Stimulated activated CD8-positive, alpha-beta memory T cell treated with anti-CD3 and anti-CD28 coated beads, Interleukin-2, amount 100 ng/mL, for 48 hours (primary cell): ENCODE results near the gene AKAP6.

Experiments
- DNase-seq, 2 donors: peaks; one replicate each; pipeline ENCODE4 v3.0.0-alpha.2; 2020; ENCODE audit warnings: low read depth in 2 of 2

The AKAP6 gene

GRCh38 chr14:32478050-32478449 lies 149.0 kb downstream of the AKAP6 start:
- no peak for DNase-seq

GRCh38 chr14:32480337-32480736 lies 151.2 kb downstream of the AKAP6 start:
- DNase-seq: no peak

DNA sequence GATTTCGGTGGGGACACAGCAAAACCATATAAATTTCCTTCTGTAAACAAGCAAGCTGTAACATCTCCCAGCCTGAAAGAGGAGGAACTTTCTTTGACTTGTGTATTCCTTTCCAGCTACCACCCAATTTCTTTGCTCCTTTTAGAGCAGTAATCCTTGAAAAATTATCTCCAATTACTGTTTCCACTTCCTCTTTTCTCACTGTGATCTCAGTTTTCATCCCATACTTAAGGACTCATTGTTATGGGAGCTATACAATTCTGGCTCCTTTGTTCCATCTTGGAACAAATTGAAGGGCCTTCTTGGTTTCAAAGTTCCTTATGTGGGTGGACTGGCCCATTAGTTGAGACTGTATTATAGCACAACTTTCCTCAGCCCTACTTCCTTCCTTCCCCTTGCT lies 152.6 kb downstream of the AKAP6 start:
- no peak for DNase-seq

DNA sequence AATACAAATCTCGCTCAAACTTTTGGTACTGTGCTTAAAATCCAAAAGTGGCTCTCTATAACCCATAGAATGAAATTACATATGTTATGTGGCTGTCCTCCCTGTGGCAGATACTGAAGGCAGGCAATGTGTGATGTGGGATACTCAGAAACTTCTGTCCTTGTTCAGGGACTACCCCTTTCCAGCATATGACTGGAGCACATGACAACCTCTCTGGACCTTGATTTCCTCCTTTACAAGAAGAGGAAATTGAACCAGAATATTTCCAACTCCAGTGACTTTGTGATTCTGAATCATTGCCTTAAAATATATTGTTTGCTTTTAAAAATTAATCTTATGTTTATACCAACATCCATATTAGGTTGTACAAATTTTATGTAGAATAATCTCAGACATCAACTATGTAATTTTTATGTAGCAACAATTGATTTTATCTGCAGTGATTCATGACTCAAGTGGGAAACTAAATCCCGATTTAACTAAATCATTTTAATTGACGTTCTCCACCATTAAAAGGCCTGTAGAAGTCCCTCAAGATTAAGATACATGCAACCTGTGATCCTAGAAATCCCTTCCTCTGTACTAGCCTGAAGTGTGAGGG lies 162.4 kb downstream of the AKAP6 start:
- DNase-seq: no peak

DNA sequence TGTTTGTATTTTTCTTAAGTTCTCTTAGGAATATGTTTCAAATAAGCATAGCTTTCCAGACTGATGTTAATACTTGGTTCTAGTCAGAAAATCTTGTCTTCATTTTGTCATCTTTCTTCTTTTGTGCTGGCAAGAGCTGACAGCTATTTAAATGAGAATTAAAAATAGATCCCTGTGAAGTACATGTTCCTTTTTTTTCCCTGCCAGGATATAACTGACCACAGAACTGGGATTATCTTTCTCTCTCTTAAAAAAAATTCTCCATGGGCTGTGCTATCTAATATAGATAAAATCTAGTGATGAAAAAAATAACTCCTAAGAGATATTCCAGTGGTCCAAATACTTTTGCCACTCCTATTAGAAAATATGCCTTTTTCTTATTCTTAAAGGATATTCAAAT lies 163.4 kb downstream of the AKAP6 start:
- DNase-seq: no peak

DNA sequence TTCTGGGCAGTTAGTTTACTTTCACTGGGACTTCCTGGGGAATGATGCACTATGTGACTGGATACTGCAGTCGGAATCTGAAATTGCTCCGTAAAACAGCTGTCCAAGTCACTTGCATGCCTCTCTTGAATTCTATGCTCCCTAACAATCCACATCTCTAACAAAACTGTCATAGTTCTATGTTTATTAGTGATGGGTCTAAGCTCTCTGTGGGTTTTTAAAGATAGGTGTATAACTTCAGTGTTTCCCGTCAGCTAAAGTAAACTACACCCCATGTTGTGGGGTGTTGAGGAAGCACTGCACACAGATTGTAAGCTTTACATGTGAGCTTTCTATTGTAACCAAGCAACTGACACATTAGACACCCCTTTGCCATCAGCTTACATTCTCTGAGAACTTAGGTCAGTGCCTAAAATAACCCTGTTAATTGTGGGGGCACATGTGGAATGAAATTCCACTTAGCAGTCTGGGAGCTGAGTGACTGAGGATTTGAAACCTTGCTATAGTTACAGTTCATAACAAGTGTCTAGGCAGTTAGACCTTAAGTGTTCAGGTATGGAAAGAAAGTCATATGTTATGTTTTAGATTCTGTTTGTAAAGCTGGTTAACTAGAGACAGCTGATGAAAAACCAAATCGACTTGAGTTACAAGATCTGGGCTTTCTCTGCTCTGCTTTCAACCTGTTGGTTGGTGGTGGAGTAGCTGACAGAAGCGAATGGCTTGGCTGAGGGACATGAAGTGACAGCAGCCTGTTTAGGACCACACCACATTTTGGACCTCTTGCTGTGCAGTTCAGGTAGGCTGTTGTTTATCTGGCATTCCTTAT lies 165.7 kb downstream of the AKAP6 start:
- DNase-seq: no peak

DNA sequence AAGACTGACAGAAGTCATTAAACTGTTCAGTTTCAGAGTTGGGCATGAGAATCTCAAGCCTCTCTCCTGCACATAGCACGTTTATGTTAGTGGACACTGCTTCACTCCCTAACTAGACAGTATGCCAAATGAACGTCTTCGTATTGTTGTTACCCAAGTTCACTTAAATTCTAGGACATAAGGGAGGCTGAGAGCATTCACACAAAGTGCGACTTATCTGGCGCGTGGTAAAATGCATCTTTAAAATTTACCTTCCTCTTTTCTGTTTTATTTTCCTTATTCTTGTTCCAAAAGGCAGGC lies 166.3 kb downstream of the AKAP6 start:
- no peak for DNase-seq

DNA sequence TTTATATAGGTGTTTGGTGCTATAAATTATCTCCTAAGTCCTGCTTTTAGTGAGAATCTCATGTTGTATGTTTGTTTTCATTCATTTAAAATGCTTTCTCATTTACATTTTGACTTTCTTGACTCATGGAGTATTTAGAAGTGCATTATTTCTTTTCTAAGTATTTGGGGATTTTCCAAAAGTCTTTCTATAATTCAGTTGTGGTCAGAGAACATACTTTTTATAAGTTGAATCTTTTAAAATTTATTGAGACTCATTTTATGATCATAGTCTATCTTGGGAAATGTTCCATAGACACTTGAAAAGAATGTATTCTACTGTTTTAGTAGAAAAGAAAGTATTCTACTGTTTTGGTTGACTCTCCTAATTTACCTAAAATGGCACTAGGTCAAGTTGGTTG lies 168.2 kb downstream of the AKAP6 start:
- DNase-seq: no peak

- DNase-seq: no peak
These were observed 178.2 kb downstream of the AKAP6 start for GRCh38 chr14:32507029-32507984.

DNA sequence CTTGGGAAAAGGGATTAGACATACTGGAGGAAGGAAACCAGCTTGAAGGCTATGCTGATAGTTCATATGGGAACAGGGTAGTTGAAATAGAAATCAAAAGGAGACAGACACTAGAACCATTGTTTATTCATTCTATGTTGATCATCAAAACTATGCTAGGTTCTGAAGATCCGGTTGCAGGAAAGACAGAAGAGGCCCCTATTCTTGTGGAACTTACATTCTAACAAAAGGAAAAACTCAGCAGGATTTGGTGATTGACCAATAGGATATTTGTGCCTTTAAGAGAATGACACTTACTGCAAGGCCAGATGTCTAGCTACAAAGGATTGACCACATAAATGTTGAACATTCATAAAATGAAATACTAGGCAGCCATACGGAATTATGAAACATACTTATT lies 179.2 kb downstream of the AKAP6 start:
- no peak for DNase-seq

DNA sequence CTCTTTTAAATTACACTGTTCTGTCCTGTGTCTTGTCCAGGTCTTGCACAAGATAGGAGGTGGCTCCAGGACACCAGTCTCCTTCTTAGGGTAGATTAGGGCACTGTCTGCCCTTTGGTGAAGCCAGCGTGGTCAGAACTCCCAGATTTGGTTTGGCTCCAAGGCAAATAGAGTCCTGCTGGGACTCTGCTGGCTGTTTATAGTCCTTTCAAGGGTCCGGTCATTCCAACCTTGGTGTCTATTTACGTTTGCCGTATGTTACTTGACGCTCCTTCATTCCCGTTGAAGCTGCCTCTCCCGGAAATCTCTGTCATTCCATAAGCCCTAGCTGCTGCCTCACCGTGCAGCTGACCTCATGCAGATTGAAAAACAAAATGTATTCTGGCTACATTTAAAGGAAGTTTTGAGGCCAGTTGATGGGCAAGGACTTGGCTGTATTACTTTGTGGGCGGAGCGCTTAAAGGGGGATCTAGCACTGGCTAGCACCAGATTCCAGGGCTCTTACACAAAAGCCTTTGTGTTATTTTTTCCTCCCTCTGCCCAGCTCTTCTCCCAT lies 180.6 kb downstream of the AKAP6 start:
- no peak for DNase-seq

- DNase-seq: no peak
These were observed 181.7 kb downstream of the AKAP6 start for GRCh38 chr14:32510815-32511214.

DNA sequence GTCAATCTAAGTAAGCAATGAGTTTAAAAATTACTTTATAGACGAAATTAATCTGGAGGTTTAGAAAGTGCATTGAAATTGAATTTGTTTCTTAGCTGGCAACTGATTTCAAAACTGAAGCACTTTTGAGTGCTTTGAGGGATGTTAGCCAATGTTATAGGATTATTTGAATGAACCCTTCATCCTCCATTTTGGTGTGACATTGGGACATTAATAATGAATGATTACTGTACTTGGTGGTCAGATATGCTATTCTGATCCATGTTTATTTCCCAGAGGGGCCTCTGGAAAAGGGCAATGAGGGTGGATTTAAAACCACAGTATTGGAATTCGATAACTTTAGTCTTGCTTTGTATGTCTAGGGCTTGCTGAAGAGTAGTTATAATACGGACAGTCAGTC lies 183.2 kb downstream of the AKAP6 start:
- DNase-seq: no peak

GRCh38 chr14:32512813-32513212 lies 183.7 kb downstream of the AKAP6 start:
- no peak for DNase-seq

DNA sequence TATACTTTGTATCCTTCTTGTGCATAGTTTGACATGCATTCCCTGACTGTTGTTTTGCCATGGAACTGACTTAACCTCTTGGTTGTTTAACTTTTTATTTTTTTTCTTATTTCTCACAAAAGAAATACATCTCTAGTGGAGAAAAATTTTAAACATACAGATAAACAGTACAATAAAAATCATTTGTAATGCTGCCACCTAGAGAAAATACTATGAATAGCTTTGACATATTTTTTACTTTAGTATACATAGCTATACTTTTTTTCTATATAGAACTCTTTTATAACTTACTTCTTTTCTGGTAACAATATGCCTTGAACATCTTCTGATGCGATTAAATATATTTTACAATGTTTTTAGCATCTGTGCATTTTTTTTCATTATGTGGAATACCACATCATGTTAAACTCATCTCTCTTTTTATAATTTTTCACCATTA lies 184.5 kb downstream of the AKAP6 start:
- DNase-seq: no peak

DNA sequence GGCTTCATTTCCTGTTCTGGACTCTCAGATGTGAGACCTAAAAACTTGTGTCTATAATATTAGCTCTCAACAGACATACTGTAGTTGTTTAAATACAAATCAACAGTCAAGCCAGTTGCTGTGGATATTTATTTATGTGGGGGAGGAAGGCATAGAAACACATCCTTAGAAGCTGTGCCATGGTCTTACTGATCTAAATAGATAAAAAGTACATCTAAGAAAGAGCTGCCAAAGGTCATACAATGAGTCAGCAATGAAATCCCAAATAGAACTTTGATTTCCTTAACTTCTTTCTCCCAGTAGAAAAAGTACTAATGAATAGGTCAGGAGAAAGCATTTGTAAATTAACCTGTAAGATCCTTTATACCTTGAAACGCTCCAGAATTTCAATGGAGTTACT lies 185.1 kb downstream of the AKAP6 start:
- DNase-seq: no peak

- DNase-seq: no peak
These were observed 185.6 kb downstream of the AKAP6 start for GRCh38 chr14:32514681-32515080.

GRCh38 chr14:32524609-32525375 lies 195.7 kb downstream of the AKAP6 start:
- DNase-seq: no peak

DNA sequence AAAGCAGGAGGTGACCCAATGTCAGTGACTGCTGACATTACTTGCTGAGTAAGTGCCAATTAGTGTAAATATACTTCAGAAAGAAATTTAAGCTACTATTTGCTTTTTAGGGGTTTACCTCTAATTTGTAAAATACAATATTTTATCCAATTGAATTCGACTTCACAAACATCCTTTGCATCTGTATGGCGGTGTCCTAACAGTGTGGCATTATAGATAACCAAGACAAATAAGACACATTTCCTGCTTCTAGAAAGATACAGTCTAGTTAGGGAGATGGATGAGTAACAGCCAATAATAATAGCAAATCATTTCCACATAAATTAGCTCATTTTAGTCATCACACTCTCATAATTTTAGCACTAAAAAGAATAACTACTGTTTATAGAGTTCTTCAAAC lies 196.5 kb downstream of the AKAP6 start:
- no peak for DNase-seq

DNA sequence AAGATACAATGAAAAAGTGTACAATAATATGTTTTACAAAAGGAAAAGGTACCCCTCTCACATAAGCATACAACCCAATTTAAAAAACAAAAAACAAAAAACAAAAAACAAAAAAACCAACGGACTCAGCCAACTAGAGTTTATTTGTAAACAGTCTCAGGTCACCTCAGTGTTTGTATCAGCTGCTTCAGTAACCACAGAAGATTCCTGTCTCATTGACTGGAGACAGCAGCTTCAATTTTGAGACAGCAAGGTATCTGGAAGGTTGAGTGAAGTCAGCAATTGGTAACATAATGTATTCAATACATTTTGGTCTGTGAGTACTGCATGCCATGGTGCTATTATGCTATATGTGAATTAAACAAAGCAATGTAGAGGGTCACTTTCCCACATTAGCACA lies 201.7 kb downstream of the AKAP6 start:
- DNase-seq: no peak

- no peak for DNase-seq
These were observed 202.9 kb downstream of the AKAP6 start for GRCh38 chr14:32531942-32532515.
